Uterus (tissue), 2 donors: ENCODE data around the gene BCAS4.
"Not testable (repeated sequence)": the region's sequence is repeated elsewhere in the genome, so short reads cannot be mapped to it uniquely, and the experiment has no call there.

Experiments used
- CTCF ChIP-seq, 4 experiments: fragments of 200-600 bp in 2 of 4; fragments of 450-650 bp in 2 of 4; sonication (generic) in 2 of 4; IDR thresholded peaks; one replicate each; pipeline ENCODE4 v1.5.1; 2016 to 2019; ENCODE audit warnings: antibody characterized with exemption in 4 of 4, mild to moderate bottlenecking in 2 of 4, moderate library complexity in 1 of 4
- POLR2A ChIP-seq, 2 donors: fragments of 450-650 bp; IDR thresholded peaks; one replicate each; pipeline ENCODE4 v1.6.1; 2016; ENCODE audit warnings: antibody characterized with exemption in 2 of 2, mild to moderate bottlenecking in 1 of 2, moderate library complexity in 1 of 2

GRCh38 chr20:50768991-50769390 is 25.9 kb upstream of the BCAS4 start:
- TF ChIP-seq CTCF, POLR2A (IDR thresholded peaks at IDR 0.05): not testable (repeated sequence)
